HG02642 (cell line): ENCODE data around the gene CPA3.
A peak's percentile ranks its signal among the peaks of the same experiment; 100 is the strongest.

ENCODE experiments used
- ATAC-seq: cut with Tn5 transposase; IDR thresholded peaks from one replicate; pipeline ENCODE4 v1.9.1; 2021; ENCODE audit warnings: mild to moderate bottlenecking; ENCODE audit not compliant: unreplicated experiment, poor library complexity

CPA3 gene

DNA sequence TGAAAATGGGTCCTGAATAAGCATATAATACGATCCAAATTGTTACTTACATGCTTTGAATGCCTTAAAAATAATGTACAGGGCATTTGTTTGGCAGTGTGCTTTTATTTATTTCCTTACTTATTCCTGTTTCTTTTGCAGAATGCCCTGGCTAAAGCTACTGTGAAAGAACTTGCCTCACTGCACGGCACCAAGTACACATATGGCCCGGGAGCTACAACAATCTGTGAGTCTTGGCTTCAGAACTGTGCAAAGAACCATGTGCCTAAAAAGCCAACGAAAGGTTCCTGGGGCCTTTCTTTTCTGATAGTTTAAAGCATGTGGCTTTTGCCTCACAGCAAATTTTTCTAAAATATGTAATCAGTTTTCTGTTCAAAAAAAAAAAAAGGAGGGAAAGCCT is 7.8 kb upstream of the CPA3 start:
- no peak for ATAC-seq

DNA sequence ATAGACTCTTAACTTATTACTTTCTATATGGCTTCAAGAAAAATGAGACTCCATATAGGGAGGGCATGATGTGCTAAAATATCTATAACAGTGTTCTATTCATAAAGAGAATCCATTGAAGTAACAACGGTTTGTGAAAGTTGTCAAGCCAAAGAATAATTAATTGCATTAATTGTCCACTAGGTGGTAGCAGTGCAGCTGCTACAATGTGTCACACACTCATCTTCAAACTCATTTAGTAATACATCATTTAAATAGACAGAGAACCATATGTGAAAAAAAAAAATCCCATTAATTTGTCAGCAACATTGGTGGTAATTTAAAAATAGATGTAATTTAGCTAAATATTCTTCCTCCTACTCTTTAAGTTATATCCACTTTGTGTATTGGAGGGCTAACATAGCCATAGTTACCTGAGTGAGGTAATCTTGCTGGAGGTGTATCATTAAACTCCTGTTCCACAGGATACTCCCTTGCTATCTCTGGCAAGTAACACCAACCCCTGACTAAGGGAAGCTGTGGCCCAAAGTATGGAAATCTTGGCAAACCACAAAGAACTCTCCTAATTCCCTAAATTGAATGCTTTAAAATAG is 3.7 kb upstream of the CPA3 start:
- ATAC-seq: peak; percentile 81

DNA sequence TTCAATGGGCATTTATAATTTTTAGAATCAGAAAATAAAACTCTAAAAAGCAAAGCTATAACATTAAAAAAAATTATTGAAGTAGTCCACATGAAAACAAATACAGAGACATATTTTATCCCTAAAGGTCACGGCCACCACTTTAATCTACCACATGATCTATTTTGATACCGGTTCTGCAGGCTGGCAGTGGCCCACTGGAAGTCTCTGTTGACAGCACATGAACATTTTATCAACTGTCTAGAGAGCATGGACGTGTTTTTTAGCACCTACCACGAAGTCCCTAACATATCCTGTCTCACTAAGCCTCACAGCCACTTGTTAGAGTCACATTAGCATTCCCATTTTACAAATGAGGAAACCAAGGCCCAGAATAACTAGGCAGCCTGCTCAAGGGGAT is 1.8 kb upstream of the CPA3 start:
- no peak for ATAC-seq

DNA sequence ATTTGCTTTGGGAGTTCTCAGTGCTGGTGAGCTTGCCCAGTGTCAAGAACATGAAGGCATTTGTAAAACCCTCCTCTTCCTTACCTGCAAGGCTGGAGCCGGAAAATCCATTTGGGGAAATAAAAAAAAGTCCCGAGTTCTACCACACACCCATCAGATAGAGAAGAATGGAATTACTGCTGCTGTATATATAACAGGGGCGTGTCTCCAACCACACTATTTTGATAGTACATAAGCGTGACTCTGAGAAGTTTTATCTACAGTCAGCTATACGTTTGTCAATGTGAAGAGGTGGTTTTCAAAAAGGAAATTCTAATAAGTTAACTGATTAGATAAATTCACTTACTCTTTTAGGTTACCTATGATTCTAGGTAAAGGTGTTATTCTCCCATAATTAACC is 1.3 kb upstream of the CPA3 start:
- ATAC-seq: no peak

DNA sequence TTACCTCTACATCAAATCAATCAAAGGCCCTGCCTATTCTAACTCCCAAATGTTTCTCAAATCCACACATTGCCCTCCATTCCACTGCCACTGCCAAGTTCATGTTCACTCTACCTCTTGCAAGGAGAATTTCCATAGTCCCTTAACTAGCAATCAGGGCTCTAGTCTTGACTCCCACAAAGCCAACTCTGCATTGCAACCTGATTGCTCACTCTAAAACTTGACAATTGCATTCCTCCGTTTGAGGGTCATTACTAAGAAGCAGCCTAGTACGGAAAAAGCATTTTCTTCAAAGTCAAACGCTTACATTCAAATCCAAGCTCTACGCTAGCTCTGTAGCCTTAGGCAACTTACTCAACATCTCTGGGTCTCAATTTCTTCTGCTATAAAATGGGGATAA is 1.2 kb downstream of the CPA3 start:
- no peak for ATAC-seq

DNA sequence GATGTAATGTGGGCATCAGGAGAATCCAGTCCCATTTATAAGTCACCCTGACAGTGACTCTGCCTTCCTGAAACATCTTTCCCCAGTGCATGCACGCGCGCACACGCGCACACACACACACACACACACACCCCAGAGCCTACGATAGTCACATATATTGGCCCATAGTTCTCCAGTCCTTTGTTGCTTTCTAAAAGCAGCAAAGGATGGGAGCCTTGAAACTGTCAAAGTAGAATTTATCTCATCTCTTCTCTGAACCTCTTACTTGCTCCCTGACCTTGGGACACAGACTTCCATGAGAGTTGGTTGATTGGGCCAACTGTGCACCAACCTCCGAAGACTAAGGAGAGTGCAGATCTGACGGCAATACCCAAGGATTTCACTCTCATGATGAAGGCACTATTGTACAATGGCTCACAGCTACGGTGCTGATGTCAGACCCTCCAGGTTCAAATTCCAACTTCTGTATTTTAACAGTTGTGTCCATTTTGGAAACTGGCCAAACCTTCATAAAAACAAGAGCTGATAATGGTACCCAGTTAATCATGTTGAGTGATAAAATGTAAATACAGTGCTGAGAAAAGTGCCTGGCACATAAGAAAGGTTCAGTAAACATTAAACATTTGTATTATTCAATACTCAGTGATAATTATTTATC is 8.3 kb downstream of the CPA3 start:
- ATAC-seq: no peak

DNA sequence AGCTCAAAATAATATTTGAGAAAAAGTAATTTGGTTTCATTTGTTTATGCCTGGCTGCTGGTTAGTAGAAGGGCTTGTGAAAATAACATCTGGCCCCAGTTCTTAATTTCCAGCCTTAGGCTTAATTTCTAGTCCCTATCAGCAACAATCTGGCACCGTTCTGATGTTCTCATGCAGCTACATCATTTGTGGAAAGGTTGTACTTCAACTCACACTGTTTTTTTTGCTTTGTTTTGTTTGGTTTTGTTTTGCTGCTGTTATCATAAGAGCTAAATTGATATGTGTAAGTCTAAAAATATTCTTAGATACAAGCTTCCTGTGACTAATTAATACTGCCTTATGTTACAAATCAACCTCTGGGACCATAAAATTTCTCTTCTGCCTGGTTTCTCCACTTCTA is 8.9 kb downstream of the CPA3 start:
- no peak for ATAC-seq

DNA sequence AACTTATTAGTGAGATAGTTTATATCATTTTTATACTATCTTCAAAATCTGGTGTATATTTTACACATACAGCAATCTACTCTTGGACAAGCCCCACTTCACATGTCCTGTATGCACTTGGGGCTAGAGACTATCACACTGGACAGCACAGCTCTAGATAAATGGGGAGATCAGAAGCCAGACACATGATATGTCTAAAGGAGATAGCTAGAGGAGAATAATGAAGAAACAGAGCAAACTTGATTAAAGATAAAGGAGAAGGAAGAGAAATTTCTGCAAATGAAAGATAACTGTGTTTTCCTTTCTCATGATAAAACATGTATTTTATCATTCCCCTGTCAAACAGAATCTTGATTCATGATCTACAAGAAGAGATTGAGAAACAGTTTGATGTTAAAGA is 13.0 kb downstream of the CPA3 start:
- ATAC-seq: no peak

DNA sequence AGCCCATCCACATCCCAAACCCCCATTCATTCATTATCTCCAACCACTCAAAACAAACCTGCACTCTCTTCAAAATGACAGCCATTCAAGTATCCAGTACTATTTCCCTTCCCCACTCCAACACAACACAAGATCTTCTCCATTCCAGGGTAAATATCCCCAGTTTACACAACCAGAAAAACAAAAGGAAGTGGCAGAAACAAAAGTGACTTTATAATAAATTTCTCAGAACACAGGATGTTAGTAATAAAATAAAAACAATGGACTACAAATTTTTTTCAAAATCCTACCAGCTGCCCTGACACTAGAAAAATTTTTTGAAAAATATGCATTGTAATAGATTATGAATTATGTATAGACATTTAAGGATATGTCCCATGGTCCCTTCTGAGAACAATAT is 14.2 kb downstream of the CPA3 start:
- ATAC-seq: no peak

DNA sequence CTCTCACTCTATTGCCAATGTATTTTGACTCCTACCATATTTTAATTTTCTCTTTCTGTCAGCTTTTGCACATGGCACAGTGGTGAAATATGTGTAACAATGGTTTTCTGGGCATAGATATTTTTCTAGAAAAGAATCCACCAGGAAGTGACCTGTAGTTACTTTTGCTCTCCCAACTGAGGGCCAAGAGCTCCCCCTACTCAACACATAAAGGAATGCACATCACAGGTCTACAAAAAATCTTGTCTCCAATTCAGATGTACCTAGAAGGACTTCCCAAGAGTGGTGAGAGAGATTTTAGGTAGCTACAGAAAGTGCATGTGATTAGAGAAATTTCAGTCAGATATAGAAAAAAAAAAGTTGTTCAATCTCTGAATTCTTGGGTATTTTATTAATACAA is 15.6 kb downstream of the CPA3 start:
- ATAC-seq: no peak

DNA sequence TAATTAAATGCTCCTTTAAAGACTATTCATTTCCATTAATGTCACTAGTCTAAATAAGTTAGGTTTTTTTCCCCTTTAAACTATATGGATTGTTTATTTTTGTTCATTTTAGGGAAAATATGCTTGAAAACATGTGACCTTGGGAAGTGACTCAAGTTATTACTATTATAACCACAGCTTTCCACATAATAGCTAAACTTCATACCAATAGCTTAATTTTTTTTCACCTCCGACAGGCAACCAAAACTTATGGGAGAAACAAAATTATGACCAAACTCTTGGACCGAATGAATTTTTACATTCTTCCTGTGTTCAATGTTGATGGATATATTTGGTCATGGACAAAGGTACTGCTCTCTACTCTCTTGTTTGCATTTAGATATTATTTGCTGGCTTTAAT is 16.2 kb downstream of the CPA3 start:
- ATAC-seq: no peak

DNA sequence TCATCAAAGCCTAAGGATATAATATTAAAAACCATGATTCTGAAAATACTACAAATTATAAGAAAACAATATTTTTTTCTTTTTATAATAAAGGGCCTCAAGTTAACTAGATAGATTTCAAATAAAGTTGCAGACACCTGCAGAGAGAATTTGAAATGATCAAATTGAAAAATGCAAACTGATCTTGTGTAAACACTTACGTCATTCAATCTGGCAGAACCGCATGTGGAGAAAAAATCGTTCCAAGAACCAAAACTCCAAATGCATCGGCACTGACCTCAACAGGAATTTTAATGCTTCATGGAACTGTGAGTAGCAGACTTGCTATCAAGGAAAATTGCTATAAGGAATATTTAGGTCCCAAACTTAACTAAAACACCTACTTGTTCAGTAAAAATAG is 17.2 kb downstream of the CPA3 start:
- ATAC-seq: no peak

DNA sequence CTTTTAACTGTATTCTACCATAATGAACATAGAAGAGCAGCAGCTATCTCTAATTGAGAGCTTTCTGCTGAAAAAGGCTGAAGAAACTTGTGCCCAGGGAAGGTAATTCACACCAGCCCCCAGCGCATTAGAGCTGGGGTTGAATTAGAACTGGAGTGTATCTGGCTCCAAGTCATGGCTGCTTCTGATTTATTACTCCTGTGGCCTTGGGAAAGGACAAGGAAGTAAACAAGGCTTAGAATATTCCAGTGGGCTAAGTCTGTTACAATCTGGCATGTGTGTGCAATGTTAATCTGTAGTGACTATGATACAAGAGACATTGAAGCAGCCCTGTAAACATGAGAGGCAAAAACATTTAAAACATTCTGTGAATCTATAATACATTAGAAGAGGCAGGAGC is 18.1 kb downstream of the CPA3 start:
- no peak for ATAC-seq

DNA sequence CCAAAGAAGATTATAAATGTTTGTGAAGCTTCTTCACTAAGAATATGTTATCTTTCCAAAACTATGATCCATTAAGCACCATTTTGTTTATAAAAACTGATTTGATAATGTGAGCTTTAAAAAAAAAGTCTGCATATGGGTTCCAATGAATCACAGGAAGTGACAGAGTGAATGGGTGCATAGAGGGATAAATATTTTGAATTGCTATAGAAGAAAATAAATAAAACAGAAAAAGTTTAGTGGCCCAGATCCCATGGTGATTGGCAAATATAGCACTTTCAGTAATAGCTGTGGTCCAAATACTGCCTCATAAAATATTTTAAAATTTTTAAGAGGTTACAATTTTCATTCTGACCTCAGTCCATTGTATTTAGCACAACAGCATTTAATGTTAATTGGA is 19.2 kb downstream of the CPA3 start:
- ATAC-seq: no peak

DNA sequence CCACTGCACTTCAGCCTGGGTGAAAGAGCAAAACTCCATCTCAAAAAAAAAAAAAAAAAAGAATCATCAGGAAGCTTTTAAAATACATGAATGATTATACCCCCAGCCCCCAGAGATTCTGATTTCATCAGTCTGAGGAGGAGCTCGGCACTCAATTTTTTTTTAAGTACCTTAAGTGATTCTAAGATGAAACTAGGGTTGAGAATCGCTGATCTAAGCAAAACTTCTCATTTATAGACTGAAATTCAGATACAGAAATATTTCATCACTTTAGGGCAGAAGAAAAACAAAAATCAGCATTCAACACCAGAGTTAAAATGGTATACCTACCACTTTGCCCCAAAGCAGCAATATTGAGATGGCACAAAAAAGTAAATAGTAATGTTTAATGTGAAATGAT is 24.7 kb downstream of the CPA3 start:
- no peak for ATAC-seq

DNA sequence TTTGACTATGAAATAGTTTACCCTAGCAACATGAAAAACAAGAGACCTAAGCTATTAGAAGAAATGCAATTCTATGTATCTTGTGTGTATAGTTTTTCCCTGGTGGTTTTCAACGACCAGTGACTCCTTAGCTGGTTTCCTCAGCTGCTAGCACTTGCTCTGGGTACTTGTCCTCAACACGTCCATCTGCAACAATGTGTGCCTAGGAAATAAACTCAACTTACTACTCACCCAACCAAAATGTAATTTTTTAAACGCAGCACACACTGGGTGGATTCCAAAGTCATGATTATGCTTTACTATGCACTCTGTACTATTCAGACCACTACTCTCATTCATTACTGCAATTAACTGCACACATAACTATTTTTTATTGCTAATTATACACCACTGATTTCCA is 31.0 kb downstream of the CPA3 start:
- no peak for ATAC-seq

DNA sequence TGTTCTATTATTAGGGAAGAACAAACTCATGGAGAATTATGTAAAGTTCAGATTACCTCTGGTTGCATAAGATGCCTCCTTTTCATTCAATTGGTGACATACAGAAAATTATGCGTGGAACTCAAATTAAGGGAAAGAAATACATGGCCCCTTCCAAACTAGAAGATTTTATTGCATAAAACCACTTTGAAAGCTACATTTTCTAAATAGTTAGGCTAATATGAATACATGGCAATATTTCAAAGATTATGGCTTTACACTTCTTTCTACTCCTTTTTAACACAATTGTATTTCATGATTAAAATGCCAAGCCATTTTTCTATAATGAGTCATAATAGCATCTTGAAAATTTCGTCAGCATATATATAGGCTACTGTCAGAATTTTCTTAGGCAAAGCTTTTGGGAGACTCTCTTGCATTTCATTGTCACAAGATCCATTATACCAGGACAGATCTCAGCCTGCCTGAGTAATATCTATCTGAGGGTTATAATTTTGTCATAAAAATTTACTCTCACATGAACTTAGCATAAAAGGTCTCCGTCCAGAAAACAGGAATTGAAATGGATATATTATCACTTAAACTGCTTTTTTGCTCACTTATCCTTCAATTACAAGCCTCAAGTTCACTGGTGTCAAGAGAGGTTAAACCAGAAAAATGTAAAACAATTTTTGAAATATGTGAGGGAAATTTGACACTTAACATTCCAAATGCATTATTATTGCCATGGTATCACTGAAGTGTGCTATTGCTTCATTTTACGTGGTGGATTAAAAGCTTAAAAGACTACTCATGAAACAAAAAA is 37.1 kb downstream of the CPA3 start:
- ATAC-seq: no peak

DNA sequence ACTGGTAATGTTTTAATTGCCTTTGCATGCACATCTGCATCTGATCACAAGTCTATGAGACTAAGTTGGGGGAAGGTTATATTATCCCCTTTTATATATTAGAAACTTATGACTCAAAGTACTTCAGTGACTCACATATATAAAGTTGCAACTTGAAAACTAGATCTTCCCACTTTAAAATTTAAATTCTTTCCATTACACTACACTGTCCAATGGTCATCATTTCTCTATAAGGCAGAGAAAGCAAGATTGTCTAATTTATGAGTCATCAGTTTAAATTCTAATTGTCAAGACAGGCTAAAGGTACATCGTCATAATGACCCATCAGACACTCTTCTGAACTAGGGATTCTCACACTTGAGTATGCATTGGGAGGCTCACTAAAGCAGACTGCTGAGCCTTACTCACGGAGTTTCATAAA is 37.9 kb downstream of the CPA3 start:
- ATAC-seq: no peak

DNA sequence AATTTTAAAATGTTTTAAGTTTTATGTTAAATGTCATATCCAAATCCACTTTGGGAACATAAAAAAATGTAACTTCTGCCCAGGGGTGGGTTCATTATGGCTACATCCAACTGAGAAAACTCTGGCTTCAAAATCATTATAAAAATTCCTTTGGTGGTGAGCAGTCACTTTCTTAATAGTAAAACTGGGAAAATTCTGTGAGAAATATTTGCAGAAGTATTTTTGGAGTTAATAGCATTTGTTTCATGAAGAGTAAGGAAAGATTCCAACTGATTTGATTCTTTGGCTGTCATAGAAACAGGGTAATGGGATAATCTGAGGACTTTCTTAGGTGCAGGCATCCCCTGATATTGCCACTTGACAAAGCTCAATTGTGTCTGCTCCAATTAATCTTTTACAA is 38.8 kb downstream of the CPA3 start:
- no peak for ATAC-seq

DNA sequence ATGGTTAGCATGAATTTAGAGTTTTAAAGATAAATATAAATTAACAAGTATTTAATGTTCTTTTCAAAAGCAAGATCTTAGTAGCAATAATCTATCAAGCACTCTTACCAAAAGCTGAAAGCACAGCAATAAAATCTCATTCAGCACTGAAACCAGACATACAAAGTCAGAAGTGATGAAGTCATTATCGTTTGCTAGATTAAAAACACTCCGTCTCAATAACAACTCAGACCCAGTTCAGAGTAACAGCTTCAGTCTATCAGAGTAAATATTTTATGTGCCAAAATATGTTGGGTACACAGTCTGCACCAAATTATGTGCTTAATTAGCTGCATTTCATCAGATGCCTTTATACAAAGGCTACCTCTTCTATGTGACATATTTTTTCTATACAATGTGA is 41.6 kb downstream of the CPA3 start:
- no peak for ATAC-seq

DNA sequence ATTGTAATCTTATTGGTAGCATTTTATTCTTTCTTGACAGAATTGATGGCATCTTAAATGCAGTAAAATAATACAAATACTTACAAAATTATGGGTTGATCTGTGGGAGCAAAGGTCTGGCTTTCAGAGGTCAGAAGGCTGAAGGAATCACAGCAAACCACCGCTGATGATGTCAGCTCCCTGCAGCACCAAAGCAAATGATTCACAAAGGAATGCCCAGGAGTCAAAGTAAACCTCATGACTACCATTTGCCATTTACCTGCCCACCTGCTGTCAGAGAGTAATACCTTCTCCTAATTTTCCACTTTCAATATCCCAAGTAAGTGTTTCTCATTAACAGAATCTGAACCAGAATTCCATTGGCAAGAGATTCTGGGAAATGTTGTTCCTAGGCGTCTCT is 46.1 kb downstream of the CPA3 start:
- no peak for ATAC-seq

DNA sequence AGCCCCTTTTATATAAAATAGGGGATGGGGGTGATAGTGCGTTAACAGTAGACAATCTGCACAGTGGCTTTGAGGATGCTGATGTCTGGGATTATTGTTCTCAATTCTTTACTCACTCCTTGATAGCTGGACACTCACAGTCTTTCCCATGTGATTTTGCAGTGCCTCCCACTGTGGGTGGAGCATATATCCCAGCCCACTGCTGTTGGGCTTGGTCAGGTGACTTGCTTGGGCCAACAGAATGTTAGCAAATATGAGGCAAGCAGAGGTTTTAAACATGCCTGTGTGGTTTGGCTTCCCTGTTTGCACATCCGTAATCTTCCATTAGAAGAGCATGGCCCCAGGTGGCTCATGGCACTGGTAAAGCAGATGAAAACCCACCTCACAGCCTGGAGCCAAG is 46.5 kb downstream of the CPA3 start:
- no peak for ATAC-seq
